ENCODE data around the gene METTL5. TPM values are rescaled to one million over a fixed set of nuclear protein-coding genes. Genes with fewer than 3 reads are reported as not detected.

The METTL5 gene
- total RNA-seq, 1 donor from 2014 or later, result 44.0 TPM

GRCh38 chr2:169782513-169782912 lies 42.2 kb downstream of the METTL5 start:
- DNase-seq (ENCODE audit: low spot score in 2 of 2, unreplicated experiment in 2 of 2), result no peak

GRCh38 chr2:169781249-169782013 lies 43.3 kb downstream of the METTL5 start:
- no peak for TF ChIP-seq CTCF (IDR thresholded peaks at IDR 0.05; ENCODE audit: unreplicated experiment)
- peaks cover 3% of the 10 kb centered on the region for H3K9me3 Mint-ChIP-seq
- no peak for DNase-seq (ENCODE audit: low spot score in 2 of 2, unreplicated experiment in 2 of 2)
- peaks cover 7% of the 10 kb centered on the region for H3K36me3 Mint-ChIP-seq
- H3K27ac Mint-ChIP-seq, result no peak overlapping the region
- peaks cover 4% of the 10 kb centered on the region for H3K4me1 Mint-ChIP-seq
- H3K4me3 Mint-ChIP-seq, result no peak overlapping the region
- H3K27me3 Mint-ChIP-seq (ENCODE audit: low read depth), result no peaks in the 10 kb centered on the region

More at GRCh38 chr2:169782513-169782912, 42.2 kb downstream of the METTL5 start:
- Mint-ChIP-seq H3K27me3 (ENCODE audit: low read depth) (no peaks in the 10 kb centered on the region), H3K4me1 (no peaks in the 10 kb centered on the region), H3K27ac (no peak overlapping the region), H3K9me3 (peaks cover 3% of the 10 kb centered on the region), H3K4me3 (no peak overlapping the region), H3K36me3 (peaks cover 7% of the 10 kb centered on the region)
- no peak for TF ChIP-seq CTCF (IDR thresholded peaks at IDR 0.05; ENCODE audit: unreplicated experiment)

- Mint-ChIP-seq H3K27me3 (ENCODE audit: low read depth) (no peaks in the 10 kb centered on the region), H3K27ac (peak overlapping the region; percentile 20), H3K9me3 (peaks cover 3% of the 10 kb centered on the region), H3K4me1 (peaks cover 12% of the 10 kb centered on the region), H3K36me3 (peaks cover 7% of the 10 kb centered on the region), H3K4me3 (no peak overlapping the region)
- DNase-seq (ENCODE audit: low spot score in 2 of 2, unreplicated experiment in 2 of 2), result no peak
- no peak for TF ChIP-seq CTCF (IDR thresholded peaks at IDR 0.05; ENCODE audit: unreplicated experiment)
Measured at GRCh38 chr2:169778446-169778845, 46.3 kb downstream of the METTL5 start.

- Mint-ChIP-seq H3K4me1 (peaks cover 12% of the 10 kb centered on the region), H3K9me3 (peaks cover 3% of the 10 kb centered on the region), H3K4me3 (no peak overlapping the region), H3K27me3 (ENCODE audit: low read depth) (no peaks in the 10 kb centered on the region), H3K36me3 (peaks cover 7% of the 10 kb centered on the region), H3K27ac (peak overlapping the region; percentile 76)
- DNase-seq (ENCODE audit: low spot score in 2 of 2, unreplicated experiment in 2 of 2), result no peak
- no peak for TF ChIP-seq CTCF (IDR thresholded peaks at IDR 0.05; ENCODE audit: unreplicated experiment)
Measured at GRCh38 chr2:169776252-169776761, 48.4 kb downstream of the METTL5 start.

- Mint-ChIP-seq H3K36me3 (peaks cover 7% of the 10 kb centered on the region), H3K9me3 (peaks cover 3% of the 10 kb centered on the region), H3K4me1 (peaks cover 12% of the 10 kb centered on the region), H3K27me3 (ENCODE audit: low read depth) (no peaks in the 10 kb centered on the region), H3K27ac (peak overlapping the region; percentile 76), H3K4me3 (no peak overlapping the region)
- TF ChIP-seq CTCF (IDR thresholded peaks at IDR 0.05; ENCODE audit: unreplicated experiment), result no peak
- DNase-seq (ENCODE audit: low spot score in 2 of 2, unreplicated experiment in 2 of 2), result no peak
Measured at GRCh38 chr2:169775765-169776164, 48.9 kb downstream of the METTL5 start.
